ENCODE results near the gene VWA8. TPM values are rescaled to one million over a fixed set of nuclear protein-coding genes. Genes with fewer than 3 reads are reported as not detected.

The VWA8 gene
- total RNA-seq, 6 experiments from 2014 or later, result 11.3 to 14.7 (median 13.8) TPM

DNA sequence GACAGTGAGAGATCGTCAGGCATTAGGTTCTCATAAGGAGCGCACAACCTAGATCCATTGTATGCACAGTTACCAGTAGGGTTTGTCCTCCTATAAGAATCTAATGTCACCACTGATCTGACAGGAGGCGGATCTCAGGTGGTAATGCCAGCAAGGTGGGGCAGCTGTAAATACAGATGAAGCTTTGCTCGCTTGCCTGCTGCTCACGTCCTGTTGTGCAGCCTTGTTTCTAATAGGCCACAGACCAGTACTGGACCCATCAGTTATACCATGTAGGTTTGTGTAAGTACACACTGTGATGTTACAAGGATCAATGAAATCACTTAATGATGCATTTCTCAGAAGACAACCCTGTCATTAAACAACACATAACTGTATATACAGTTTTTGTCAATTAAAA lies 23.5 kb downstream of the VWA8 start:
- Mint-ChIP-seq H3K36me3 (ENCODE audit: low read depth) (peaks cover 5% of the 10 kb centered on the region), H3K27ac (no peak overlapping the region), H3K9me3 (no peaks in the 10 kb centered on the region), H3K4me3 (no peak overlapping the region), H3K27me3 (ENCODE audit: insufficient read depth) (no peaks in the 10 kb centered on the region), H3K4me1 (ENCODE audit: low read depth) (peaks cover 6% of the 10 kb centered on the region; the same call in 1 of the 2 replicates)
- DNase-seq, result no peak
- TF ChIP-seq, protein P1, sequence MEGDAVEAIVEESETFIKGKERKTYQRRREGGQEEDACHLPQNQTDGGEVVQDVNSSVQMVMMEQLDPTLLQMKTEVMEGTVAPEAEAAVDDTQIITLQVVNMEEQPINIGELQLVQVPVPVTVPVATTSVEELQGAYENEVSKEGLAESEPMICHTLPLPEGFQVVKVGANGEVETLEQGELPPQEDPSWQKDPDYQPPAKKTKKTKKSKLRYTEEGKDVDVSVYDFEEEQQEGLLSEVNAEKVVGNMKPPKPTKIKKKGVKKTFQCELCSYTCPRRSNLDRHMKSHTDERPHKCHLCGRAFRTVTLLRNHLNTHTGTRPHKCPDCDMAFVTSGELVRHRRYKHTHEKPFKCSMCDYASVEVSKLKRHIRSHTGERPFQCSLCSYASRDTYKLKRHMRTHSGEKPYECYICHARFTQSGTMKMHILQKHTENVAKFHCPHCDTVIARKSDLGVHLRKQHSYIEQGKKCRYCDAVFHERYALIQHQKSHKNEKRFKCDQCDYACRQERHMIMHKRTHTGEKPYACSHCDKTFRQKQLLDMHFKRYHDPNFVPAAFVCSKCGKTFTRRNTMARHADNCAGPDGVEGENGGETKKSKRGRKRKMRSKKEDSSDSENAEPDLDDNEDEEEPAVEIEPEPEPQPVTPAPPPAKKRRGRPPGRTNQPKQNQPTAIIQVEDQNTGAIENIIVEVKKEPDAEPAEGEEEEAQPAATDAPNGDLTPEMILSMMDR (IDR thresholded peaks at IDR 0.05), result no peak

DNA sequence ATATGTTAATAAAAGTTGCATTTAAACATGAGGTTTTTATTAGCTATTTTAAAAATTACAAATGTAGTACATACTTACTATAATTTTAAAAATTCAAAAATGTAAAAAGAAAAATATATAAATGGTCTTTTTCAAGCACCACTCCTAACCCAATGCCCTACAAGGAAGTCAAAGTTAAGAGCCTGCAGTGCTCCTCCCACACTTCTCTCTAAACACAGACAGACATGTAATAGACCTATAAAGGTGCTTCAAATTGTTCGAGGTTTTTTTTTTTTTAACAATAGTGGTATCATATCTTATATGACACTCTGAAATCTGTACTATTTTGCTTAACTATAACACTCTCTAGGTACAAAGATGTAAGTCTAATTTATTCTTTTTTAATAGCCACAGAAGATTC lies 25.4 kb downstream of the VWA8 start:
- Mint-ChIP-seq H3K9me3 (no peaks in the 10 kb centered on the region), H3K27me3 (ENCODE audit: insufficient read depth) (no peaks in the 10 kb centered on the region), H3K36me3 (ENCODE audit: low read depth) (peaks cover 5% of the 10 kb centered on the region), H3K4me3 (no peak overlapping the region), H3K4me1 (ENCODE audit: low read depth) (peaks cover 21% of the 10 kb centered on the region), H3K27ac (no peak overlapping the region)
- TF ChIP-seq, protein P1 (IDR thresholded peaks at IDR 0.05), result no peak
- no peak for DNase-seq

DNA sequence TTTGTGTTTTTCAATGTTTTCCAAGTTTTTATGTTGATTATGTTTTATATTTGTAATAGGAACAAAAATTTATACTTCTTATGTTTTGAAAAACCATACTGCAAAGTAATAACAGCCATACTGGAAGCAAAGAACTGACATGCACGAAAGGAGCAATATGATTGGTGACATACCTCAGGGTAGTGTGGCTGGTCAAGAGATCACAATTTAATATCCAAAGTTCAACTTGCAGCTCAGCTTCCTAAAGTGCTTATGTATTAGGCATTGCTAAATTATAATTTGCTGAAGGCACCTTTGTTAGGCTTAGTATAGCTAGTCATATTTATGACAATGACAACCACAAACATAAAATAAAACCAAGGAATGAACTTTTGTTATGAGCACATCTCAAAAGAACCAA lies 25.9 kb downstream of the VWA8 start:
- Mint-ChIP-seq H3K4me3 (no peak overlapping the region), H3K4me1 (ENCODE audit: low read depth) (peaks cover 22% of the 10 kb centered on the region), H3K27me3 (ENCODE audit: insufficient read depth) (no peaks in the 10 kb centered on the region), H3K27ac (no peak overlapping the region), H3K36me3 (ENCODE audit: low read depth) (peaks cover 5% of the 10 kb centered on the region), H3K9me3 (no peaks in the 10 kb centered on the region)
- TF ChIP-seq, protein P1 (IDR thresholded peaks at IDR 0.05), result no peak
- no peak for DNase-seq

DNA sequence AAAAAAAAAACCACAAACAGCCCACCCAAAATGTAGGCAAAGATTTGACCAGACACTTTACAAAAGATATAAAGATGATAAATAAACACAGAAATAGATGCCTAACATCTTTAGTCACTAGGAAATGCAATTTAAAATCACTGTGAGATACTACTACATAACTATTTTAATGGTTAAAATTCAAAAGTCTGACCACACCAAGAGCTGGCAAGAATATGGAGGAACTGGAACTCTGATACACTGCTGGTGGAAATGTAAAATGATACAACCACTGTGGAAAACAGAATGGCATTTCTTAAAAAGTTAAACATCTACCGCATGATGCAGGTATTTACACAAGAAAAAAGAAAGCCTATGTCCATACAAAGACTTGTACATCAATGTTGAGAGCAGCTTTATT lies 26.8 kb downstream of the VWA8 start:
- H3K27ac Mint-ChIP-seq, result no peak overlapping the region

DNA sequence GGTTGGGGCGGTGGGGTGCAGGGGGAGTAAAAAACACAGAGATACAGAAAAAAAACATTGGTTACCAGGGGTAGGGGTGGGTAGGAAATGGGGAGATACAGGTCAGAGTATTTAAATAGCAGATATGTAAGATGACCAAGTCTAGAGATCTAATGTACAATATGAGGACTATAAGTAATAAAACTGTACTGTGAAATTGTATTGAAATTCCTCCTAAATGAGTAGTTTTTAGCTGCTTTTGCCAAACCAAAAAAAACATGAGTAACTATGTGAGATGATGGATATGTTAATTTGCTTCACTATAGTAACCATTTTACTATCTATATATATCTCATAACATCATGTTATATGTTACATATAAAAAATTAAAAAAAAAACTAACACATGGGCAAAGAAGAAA lies 29.6 kb downstream of the VWA8 start:
- peak; percentile 63 for DNase-seq
- H3K9me3 Mint-ChIP-seq, result no peaks in the 10 kb centered on the region
- no peaks in the 10 kb centered on the region for H3K27me3 Mint-ChIP-seq (ENCODE audit: insufficient read depth)
- H3K4me3 Mint-ChIP-seq, result peak overlapping the region; percentile 58; the same call in 1 of the 2 replicates
- peak overlapping the region; percentile 88 for H3K27ac Mint-ChIP-seq
- TF ChIP-seq, protein P1 (IDR thresholded peaks at IDR 0.05), result no peak
- H3K4me1 Mint-ChIP-seq (ENCODE audit: low read depth), result peaks cover 29% of the 10 kb centered on the region
- peaks cover 14% of the 10 kb centered on the region for H3K36me3 Mint-ChIP-seq (ENCODE audit: low read depth)

More for the DNA sequence above, 26.8 kb downstream of the VWA8 start:
- DNase-seq, result no peak
- TF ChIP-seq, protein P1 (IDR thresholded peaks at IDR 0.05), result no peak
- no peaks in the 10 kb centered on the region for H3K9me3 Mint-ChIP-seq
- H3K4me1 Mint-ChIP-seq (ENCODE audit: low read depth), result peaks cover 21% of the 10 kb centered on the region
- no peak overlapping the region for H3K4me3 Mint-ChIP-seq
- H3K27me3 Mint-ChIP-seq (ENCODE audit: insufficient read depth), result no peaks in the 10 kb centered on the region
- H3K36me3 Mint-ChIP-seq (ENCODE audit: low read depth), result peaks cover 4% of the 10 kb centered on the region

DNA sequence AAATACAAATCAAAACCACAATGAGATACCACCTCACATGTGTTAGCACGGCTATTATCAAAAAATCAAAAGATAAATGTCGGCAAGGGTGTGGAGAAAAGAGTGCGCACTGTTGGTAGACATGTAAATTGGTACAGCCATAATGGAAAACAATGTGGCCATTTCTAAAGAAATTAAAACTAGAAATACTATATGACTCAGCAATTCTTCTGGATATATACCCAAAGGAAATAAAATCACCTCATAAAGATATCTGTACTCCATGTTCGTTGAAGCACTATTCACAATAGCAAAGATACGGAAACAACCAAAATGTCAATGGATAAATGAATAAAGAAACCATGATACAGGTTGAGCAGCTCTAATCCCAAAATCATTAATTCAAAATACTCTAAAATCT lies 30.8 kb downstream of the VWA8 start:
- Mint-ChIP-seq H3K4me3 (no peak overlapping the region), H3K27ac (peak overlapping the region; percentile 31; the same call in 1 of the 2 replicates), H3K36me3 (ENCODE audit: low read depth) (peaks cover 21% of the 10 kb centered on the region), H3K4me1 (ENCODE audit: low read depth) (peaks cover 29% of the 10 kb centered on the region), H3K27me3 (ENCODE audit: insufficient read depth) (no peaks in the 10 kb centered on the region), H3K9me3 (peaks cover 5% of the 10 kb centered on the region; the same call in 1 of the 2 replicates)
- no peak for DNase-seq
- TF ChIP-seq, protein P1 (IDR thresholded peaks at IDR 0.05), result no peak
